ENCODE measurements around the gene INMT. TPM values are rescaled to one million over a fixed set of nuclear protein-coding genes. Genes with fewer than 3 reads are reported as not detected.

Gene INMT
- total and polyA plus RNA-seq, 2 of the 8 experiments (the other 6 are each of a cell fraction or from before 2014, with no cell fraction given), result 0.60 to 0.94 TPM

- Histone ChIP-seq H3K56ac (replicated peaks; ENCODE audit: insufficient read length, low read depth, low read length) (no peak overlapping the region), H4K20me1 (replicated peaks in 1 of 2; ENCODE audit: control insufficient read depth in 1 of 2, insufficient read depth in 2 of 2, low read length in 2 of 2) (no peaks in the 10 kb centered on the region), H3K18ac (ENCODE audit: extremely low read depth, low read length) (no peak overlapping the region), H3K9ac (replicated peaks in 1 of 4; ENCODE audit: extremely low read depth in 1 of 4, low read depth in 3 of 4, low read length in 3 of 4) (no peak overlapping the region), H3K4ac (replicated peaks; ENCODE audit: insufficient read length, low read depth, low read length) (no peak overlapping the region), H4K8ac (ENCODE audit: extremely low read depth, insufficient read depth, low read length) (no peak overlapping the region), H3K4me2 (ENCODE audit: insufficient read depth in 1 of 2, low read depth in 2 of 2, low read length in 2 of 2) (no peak overlapping the region), H2BK15ac (ENCODE audit: low read length) (no peak overlapping the region), H3K79me2 (ENCODE audit: control insufficient read depth in 1 of 2, insufficient read depth in 2 of 2, low read length in 2 of 2) (no peaks in the 10 kb centered on the region), H3K14ac (ENCODE audit: insufficient read length) (no peak overlapping the region), H4K91ac (replicated peaks; ENCODE audit: insufficient read length, low read length) (no peak overlapping the region), H3K27ac (ENCODE audit: low read depth, low read length) (no peak overlapping the region), H4K5ac (ENCODE audit: insufficient read length, low read depth, low read length) (no peak overlapping the region), H3K23ac (ENCODE audit: insufficient read length) (no peak overlapping the region), H2BK20ac (ENCODE audit: low read length) (no peak overlapping the region), H2BK5ac (ENCODE audit: low read depth, low read length) (no peak overlapping the region), H3K36me3 (ENCODE audit: control insufficient read depth in 2 of 4, insufficient read depth in 4 of 4, low read length in 3 of 4) (no peaks in the 10 kb centered on the region), H2BK120ac (replicated peaks; ENCODE audit: low read depth, low read length) (no peak overlapping the region), H3K4me3 (ENCODE audit: extremely low read depth in 1 of 4, insufficient read depth in 2 of 4, low read depth in 3 of 4, low read length in 4 of 4) (no peak overlapping the region), H3K4me1 (replicated peaks in 1 of 4; ENCODE audit: control insufficient read depth in 3 of 4, insufficient read depth in 4 of 4, low read length in 3 of 4) (peaks cover 0 to 13% (median 8%) of the 10 kb centered on the region in 4 experiments; a peak in 6 of 7 replicates), H2BK12ac (ENCODE audit: low read depth, low read length) (no peak overlapping the region), H2AK5ac (ENCODE audit: low read depth, low read length) (no peak overlapping the region), H3K79me1 (ENCODE audit: low read depth, low read length) (no peaks in the 10 kb centered on the region), H3K27me3 (replicated peaks in 1 of 4; ENCODE audit: control insufficient read depth in 3 of 4, extremely low read depth in 1 of 4, insufficient read depth in 3 of 4, low read length in 3 of 4) (no peaks in the 10 kb centered on the region; a peak in 1 of 7 replicates), H3K23me2 (ENCODE audit: low read depth, low read length) (no peaks in the 10 kb centered on the region), H3K9me3 (ENCODE audit: insufficient read depth in 2 of 2, low read depth in 1 of 2, low read length in 1 of 2) (no peaks in the 10 kb centered on the region), H2AFZ (ENCODE audit: low read length) (no peak overlapping the region)
- no peak for FAIRE-seq
- 94% methylated on average over 4 of the region's 4 CpGs; no CpG with 5 or more reads in 1 of the 2 experiments for WGBS, 2 experiments (ENCODE audit: extremely low coverage in 1 of 2, insufficient coverage in 1 of 2, insufficient read length in 1 of 2, insufficient replicate concordance in 2 of 2, low coverage in 1 of 2, low lambda C conversion rate in 2 of 2, missing lambda C conversion rate in 1 of 2)
- POLR2A ChIA-PET (ENCODE audit: partially characterized antibody), result interaction anchor here (1.1 kb wide), 1 partner anchor 9 kb away, joined by 3 read pairs; no protein-coding TSS in a partner anchor
- CTCF ChIA-PET (ENCODE audit: partially characterized antibody), result interaction anchor here (1.0 to 9.9 kb wide), 9 partner anchors 12 to 95 kb away, joined by 3 to 162 read pairs (median 11); partner anchors contain the start of gene CRHR2
- DNase-seq (ENCODE audit: low read depth in 1 of 2, low spot score in 2 of 2), result no peak
- no peak for TF ChIP-seq JUN (IDR thresholded peaks at IDR 0.05; ENCODE audit: low read depth, low read length)
- TF ChIP-seq POU5F1 (IDR thresholded peaks at IDR 0.05; ENCODE audit: low read depth, low read length), result no peak
- TF ChIP-seq ASH2L (IDR thresholded peaks at IDR 0.05; ENCODE audit: low read length), result no peak
- TF ChIP-seq HDAC6 (IDR thresholded peaks at IDR 0.05; ENCODE audit: low read depth, low read length), result no peak
- no peak for TF ChIP-seq POLR2A (IDR thresholded peaks at IDR 0.05; ENCODE audit: control extremely low read depth in 1 of 2, low read depth in 2 of 2, low read length in 2 of 2)
- TF ChIP-seq PHF8 (conservative IDR thresholded peaks at IDR 0.05; ENCODE audit: low read depth, low read length), result no peak
- TF ChIP-seq EGR1 (IDR thresholded peaks at IDR 0.05; ENCODE audit: borderline replicate concordance, low read depth, low read length), result no peak
- no peak for TF ChIP-seq CTBP2 (IDR thresholded peaks at IDR 0.05; ENCODE audit: borderline replicate concordance, insufficient read depth, insufficient read length, low read length)
- no peak for TF ChIP-seq RAD21 (IDR thresholded peaks at IDR 0.05 in 1 of 2, conservative IDR thresholded peaks at IDR 0.05 in 1 of 2; ENCODE audit: low read depth in 2 of 2, low read length in 2 of 2)
- no peak for TF ChIP-seq SUZ12 (IDR thresholded peaks at IDR 0.05; ENCODE audit: low read length)
- TF ChIP-seq CHD2 (IDR thresholded peaks at IDR 0.05; ENCODE audit: low read length), result no peak
- TF ChIP-seq EP300 (IDR thresholded peaks at IDR 0.05; ENCODE audit: borderline replicate concordance in 1 of 2, low read depth in 2 of 2, low read length in 2 of 2), result no peak
Observed at GRCh38 chr7:30703756-30704155, 48.2 kb upstream of the INMT start.
